HG03460 (cell line): Measurements from ENCODE around the gene MTHFSD.
"Not testable (repeated sequence)": the region's sequence is repeated elsewhere in the genome, so short reads cannot be mapped to it uniquely, and the experiment has no call there.

Experiments
- ATAC-seq: cut with Tn5 transposase; IDR thresholded peaks from one replicate; pipeline ENCODE4 v1.9.1; 2021; ENCODE audit not compliant: unreplicated experiment

MTHFSD gene, protein sequence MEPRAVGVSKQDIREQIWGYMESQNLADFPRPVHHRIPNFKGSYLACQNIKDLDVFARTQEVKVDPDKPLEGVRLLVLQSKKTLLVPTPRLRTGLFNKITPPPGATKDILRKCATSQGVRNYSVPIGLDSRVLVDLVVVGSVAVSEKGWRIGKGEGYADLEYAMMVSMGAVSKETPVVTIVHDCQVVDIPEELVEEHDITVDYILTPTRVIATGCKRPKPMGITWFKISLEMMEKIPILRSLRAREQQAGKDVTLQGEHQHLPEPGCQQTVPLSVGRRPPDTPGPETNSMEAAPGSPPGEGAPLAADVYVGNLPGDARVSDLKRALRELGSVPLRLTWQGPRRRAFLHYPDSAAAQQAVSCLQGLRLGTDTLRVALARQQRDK

DNA sequence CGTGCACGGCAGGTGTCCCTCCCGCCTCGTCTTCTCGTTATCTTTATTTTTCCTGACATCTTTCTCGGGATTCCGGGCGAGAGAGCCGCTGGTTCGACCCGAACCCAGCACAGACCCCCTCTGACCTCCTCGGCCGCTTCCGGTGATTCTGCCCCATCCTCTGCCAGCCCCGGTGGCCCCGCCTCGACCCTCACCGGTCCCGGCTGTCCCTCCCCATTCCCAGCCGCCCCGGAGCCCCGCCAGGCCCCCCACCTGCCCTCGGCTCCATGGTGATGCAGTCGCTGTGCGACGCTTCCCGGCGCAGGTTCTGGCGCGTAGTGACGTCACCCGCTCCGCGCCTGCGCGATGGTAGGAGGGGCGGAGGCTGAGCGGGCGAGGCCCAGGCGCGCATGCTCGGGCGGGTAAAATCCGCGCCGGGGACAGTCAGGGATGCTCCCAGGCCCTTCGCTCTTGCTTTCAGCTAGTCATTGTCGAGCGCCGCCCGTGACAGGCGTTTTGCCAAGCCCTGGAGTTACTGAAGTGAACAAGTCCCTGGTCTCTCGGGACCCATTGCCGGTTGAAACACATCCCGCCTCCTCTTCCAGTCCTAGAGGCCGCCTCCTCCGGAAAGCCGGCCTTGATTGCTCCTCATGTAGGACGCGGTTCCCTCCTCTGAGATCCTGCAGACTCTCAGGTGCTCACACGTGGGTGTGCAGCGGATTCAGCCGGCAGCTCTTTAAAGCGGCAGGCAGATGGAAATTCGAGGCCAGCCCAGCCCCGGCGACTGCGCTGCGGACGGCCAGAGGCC lies at the start of gene MTHFSD:
MTHFSD (minus strand) TSS at position 319 of the 787 bp plus-strand sequence; CDS start at position 268, 51 bp downstream.
- peak; percentile 74 for ATAC-seq

DNA sequence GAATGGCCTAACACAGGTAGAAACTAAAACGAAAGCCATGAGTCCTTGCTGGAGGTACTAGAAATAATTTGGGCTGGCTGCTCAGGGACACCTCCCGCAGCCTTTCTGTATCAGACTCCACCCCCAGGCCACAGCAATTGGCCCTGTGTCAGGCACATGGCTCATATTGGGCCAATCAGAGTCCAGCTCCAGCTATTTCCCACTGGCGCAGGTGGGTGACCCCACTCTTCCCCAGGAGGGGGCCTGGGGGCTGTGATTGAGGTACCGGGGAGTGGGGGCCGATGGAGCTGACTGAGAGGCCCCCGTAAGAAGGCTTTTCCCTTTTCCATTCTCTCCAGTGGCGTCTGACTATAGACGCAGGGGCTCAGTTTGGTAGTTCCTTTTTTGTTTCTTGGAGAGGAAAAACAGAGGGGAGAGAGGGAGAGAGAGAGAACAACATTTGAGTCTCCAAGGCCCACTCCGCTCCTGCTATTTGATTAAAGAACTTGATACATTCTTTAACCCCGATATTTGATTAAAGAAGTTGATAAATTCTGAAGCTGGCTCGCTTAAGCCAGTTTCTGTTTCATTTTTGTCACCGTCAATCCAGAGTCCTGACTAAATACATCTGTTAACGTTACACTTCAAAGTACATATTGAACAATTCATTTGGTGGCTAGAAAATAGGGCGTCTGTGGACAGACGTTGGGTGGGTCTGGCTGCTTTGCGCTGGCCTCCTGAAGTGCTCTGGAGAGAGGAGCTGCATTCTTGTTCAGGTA lies 49.6 kb upstream of the MTHFSD start:
- peak; percentile 74 for ATAC-seq

DNA sequence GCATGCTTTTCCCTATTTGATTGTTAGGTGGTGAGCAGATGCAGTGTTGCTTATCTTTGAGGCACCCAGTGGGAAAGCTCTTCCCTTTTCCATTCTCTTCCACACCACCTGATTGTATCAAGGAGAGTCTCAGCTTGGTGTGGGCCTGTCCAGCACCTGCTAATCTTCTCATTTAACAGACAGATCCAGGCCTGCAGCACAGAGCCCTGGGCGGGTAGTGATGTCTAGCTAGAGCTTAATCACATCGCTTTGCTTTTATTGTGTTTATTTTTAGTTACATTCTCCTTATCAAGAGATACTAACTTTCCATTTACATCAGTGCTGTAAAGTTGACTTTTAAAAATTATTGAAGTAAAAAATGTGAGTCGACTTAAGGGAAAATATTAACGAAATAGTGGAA lies 47.5 kb upstream of the MTHFSD start:
- no peak for ATAC-seq

DNA sequence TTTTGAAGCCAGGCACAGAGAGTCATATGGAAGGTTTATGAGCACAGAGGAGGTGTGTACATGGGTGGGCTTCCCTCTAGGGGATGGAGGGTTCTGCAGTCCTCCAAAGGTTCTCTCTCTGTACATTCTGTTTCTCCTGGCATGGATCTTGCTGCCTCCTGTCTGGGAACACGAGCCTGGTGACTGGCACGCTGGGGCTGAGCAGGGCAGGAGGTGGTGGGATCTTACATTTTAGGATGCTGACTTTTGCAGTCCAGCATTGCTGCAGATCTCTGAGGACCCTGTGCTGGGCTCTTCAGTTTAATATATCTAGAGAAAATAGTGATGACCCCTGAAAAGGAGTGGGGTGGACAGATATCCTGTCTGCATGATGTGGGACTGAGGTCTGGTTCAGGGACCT lies 46.3 kb upstream of the MTHFSD start:
- ATAC-seq = no peak

DNA sequence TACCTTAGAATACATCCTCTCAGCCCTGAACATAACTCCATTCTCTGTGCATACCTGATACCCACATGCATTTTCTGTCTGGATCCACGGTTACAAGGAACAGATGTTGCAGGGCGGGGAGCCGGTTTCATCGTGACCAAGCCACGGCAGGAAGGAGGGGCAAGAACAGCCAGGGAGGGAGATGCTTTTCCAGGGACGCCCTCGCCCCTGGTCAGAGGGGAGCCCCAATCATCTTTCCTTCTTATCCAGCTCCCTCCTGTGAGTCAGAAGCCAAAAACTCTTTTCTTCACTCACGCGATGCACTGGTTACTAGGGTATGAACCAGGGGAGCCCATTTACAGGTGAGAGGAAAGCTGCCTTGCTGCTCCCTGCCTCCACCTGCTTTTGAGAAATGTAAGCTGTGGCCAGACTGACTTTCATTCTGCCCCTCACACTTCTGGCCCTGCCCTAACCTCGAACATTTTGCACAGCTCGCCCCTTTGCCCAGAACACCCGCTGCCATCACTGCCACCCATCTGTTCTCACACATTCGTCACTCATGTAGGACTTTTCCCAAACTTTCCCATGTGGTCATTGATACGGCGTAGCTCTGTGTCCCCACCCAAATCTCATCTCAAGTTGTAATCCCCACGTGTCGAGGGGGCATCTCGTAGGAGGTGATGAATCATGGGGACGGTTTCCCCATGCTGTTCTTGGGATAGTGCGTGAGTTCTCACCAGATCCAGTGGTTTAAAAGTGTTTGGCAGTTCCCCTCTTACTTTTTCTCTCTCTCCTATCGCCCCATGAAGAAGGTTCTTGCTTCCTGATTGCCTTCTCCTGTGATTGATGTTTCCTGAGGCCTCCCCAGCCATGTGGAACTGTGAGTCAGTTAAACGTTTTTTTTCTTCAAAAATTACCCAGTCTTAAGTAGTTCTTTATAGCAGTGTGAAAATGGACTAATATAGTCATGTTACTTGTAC lies 43.9 kb upstream of the MTHFSD start:
- ATAC-seq = no peak

DNA sequence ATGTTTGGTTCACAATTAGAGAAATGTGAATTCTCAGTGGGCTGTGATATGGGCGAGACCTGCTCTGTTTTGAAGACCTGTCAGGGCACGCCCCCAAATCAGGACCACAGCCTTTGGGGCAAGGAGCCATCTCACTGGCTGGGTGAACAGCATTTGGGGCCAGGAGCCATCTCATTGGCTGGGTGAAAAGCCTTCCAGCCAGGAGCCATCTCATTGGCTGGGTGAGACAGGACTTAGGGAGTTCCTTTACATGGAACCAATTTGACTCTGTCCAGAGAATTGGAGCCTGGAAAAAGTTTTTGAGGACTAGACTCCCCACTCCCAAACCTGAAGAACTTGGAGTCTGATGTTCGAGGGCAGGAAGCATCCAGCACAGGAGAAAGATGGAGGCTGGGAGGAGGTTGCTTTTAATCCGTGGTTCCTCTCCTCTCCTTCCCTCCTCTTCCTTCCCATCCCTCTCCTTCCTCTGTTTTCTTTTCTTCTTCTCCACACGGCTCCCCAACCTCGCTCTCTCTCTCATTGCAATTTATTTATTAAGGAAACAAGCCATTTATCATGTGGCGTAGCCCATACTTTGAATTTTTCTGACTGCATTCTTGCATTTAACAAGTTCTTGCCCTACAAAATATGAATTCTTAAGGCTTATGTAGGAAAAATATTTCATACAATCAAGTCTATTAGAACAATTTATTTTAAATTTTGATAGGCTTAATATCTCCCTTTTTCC lies 43.0 kb upstream of the MTHFSD start:
- ATAC-seq = no peak

DNA sequence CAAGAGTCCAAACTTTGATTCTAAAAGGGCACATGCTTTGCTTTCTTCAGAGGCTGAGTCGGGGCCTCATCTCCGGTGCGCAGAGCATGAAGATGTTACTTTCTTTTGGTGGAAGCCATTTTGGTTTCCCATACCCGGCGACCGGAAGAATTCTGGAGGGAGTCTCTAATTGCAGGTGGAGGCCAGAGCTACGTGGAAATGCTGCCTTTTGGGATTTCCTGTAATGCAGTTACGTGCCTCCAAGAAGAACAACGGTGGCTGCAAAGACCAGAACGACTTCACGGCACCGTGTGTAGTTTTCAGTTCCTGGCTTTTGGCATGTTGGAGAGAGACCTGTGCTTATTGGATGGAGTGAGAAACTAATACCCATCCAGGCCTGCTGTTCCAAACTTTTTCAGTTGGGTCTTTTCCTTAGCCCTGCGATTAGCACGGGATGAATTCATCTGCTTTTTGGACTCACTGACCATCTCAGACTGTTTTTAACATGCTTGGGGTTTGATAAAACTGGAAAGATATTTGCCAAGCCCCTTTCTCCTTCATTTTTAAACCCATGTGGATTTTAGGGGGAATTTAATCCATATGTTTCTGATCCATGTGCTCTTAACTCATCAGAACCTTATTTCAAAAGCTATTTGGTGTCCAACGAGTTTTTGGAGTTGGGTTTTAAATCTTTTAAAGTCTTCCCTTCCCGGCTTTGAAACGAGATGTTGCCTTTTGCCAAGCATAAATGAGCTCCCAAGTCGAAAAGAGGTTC lies 42.3 kb upstream of the MTHFSD start:
- ATAC-seq = no peak

DNA sequence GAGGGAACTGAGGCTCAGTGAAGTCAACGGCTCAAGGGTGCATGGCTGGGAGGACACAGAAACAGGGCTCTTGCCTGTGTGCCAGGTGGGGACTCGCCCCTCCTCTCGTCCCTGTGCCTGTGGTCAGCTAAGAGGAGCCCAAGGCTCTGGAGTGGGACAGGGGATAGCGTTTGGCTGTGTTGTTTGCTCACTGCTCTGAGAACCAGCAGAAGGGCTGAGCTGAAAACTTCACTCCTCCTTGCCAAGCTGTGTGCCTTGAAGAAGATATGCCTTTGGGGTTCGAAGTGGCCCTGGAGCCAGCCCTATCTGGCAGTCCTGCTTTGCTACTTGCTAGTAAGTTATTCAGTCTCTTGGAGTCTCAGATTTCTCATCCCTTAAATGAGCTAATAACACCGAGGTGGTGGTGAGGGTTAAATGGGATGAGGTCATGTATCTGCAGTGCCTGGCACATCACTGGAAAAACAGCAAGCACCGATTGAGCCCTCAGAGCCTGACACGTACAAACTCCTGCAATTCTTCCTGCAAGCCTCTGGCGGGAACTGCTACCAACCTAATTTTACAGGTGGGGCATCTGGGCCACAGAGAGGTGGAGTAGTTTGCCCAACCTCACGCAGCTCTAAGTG lies 41.1 kb upstream of the MTHFSD start:
- ATAC-seq = no peak

DNA sequence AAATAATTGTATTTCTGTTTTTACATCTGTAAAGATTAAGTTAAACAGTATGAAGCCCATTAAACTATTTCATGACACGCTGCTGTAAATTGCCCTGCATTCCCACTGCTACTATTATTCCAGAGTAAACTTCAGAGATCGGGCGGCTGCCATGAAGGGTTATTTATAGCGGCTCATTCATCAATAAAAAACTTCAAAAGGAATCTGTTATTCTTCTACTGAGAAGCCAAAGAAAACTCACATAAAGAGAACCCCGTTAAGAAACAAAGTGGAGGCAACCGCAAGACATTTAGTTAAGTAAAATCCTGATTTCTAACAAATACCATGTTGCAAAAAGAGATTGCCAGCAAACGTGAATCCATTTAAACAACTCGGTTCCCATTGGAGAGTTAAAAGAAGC lies 39.7 kb upstream of the MTHFSD start:
- ATAC-seq = no peak

DNA sequence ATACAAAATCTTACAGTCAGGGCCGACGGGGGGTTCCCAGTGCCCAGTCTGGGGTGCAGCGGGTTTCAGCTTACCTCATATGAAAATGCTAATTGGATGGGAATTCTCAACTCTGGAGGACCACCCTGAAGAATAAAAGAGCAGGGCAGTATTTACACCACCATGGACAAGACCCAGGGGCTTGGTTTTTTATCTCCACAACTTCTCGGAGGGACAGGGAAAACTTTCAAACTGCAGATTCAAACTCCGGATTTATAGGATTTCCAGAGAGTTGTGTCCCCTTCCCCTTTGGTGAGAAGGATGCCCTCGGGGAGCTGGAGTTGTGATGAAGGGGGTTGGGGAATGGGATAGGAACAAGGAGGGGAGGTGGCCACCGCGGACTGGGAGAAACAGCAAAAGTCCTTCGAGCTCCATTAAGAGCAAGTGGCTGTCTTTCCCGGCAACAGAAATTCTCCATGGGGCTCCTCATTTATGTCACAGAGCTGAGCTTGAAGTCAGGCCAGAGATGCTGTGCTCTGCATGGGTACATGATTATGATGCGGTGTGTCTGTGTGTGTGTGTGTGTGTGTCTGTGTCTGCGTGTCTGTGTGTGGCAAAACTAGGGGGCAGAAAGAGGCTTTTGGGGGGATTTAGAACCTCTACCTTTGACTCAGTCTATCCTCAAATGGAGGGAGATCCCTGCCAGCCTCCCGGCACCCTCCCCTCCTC lies 39.0 kb upstream of the MTHFSD start:
- no peak for ATAC-seq

DNA sequence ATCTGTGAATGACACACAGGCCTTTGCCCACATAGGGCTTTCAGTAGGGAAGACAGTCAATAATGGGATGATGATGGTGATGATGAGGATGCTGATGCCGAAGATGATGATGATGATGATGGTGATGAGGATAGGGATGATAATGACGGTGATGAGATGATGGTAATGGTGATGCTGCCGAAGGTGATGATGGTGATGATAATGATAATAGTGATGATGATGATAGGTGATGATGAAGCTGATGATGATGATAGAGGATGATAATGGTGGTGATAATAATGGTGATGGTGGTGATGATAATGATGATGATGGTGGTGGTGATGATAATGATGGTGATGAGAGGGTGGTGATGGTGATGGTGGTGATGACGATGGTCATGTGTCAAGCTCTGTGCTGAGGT lies 36.2 kb upstream of the MTHFSD start:
- no peak for ATAC-seq

DNA sequence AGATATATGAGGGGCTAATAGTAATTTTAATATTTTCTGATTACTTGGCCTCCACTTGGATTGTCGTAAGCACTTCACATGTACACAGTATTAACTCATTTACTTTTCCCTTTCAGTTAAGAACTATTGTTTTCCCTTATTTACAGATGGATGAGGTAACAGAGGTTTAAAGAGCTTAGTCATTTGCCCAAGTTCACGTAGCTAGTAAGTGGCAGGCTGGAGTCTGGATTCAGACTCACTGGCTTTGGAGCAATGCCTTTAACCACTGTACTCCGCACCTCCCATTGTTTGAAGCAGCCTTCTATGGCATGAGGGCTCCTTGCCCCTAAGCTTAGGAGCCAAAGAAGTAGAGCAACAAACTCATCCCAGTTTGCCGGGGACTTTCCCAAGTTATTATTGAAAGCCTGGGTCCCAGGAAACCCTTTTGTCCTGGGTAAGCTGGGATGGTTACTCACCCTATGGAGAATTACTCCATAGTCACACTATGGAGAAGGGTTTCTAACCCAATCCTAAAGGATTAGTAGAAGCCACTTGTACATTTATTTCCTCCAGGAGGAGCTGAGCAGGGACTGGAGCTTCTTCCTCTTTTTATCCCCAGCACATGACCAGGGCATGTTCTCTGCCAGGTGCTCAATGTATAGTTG lies 35.6 kb upstream of the MTHFSD start:
- no peak for ATAC-seq

DNA sequence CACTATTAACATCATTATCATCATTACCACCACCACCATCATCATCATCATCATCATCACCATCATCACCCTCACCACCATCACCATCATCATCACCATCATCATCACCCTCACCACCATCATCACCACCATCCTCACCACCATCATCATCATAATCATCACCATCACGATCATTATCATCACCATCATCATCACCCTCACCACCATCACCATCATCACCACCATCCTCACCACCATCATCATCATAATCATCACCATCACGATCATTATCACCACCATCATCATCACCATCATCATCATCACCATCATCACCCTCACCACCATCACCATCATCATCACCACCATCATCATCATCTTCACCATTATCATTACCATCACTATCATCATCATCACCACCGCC lies 32.9 kb upstream of the MTHFSD start:
- not testable (repeated sequence) for ATAC-seq

DNA sequence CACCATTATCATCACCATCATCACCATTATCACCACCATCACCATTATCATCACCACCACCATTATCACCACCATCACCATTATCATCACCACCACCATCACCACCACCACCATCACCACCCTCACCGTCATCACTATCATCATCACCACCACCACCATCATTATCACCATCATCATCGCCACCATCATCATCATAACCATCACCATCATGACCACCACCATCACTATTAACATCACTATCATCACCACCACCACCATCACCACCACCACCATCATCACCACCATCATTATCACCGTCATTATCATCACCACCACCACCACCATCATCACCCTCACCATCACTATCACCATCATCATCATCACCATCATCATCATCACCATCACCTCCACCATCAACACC lies 32.5 kb upstream of the MTHFSD start:
- ATAC-seq = no peak

DNA sequence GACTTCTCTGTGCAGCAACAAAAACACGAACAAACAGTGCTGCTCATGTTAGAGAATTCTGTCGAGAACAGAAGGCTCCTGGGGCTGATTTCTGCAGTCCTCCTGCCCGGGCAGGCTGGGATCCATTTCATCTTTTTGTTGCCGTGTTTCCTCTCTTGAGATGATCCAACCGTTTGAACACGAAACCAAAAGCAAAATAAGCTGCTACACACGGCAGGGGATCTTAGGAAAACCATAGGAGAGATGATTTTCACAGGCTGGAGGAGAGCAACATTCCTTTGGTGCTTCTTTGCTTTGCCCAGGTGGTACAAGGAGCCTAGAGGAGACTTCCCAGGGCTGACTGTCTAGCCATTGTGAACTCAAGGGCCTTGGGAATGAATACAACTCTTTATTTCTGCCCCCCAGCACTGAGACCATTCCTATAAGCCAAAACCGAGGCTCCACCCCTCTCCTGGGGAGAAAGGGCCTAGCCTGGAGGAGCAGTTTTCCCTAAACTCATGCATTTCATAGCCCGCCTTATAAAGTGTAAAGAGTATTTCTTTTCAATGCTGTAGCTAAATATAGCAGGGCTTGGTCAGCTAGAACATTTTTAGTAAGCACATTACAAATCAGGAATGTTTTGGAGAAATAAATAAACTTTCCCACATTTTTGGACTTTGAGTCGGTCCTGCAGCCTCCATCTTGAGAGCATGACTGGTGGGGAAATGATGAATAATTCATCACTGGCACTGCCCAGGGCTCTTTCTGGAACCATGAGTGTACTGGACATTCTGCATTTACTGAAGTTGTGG lies 31.0 kb upstream of the MTHFSD start:
- ATAC-seq = no peak
